GM18517 (cell line): ENCODE results near the gene FCRL5.
"Not testable (repeated sequence)": the region's sequence is repeated elsewhere in the genome, so short reads cannot be mapped to it uniquely, and the experiment has no call there.

Source experiments
- ATAC-seq: cut with Tn5 transposase; IDR thresholded peaks from one replicate; pipeline ENCODE4 v1.9.1; 2021; ENCODE audit warnings: mild to moderate bottlenecking, moderate library complexity; ENCODE audit not compliant: unreplicated experiment

Gene FCRL5

GRCh38 chr1:157490467-157491165, 61.7 kb downstream of the FCRL5 start:
- no peak for ATAC-seq

- no peak for ATAC-seq
Observed at GRCh38 chr1:157488156-157488555, 64.2 kb downstream of the FCRL5 start.

- ATAC-seq = no peak
Observed at GRCh38 chr1:157487504-157487903, 64.8 kb downstream of the FCRL5 start.

- no peak for ATAC-seq
Observed at GRCh38 chr1:157487096-157487495, 65.2 kb downstream of the FCRL5 start.

GRCh38 chr1:157486400-157486799, 65.9 kb downstream of the FCRL5 start:
- ATAC-seq = not testable (repeated sequence)

- no peak for ATAC-seq
Observed at GRCh38 chr1:157485793-157486192, 66.5 kb downstream of the FCRL5 start.

GRCh38 chr1:157484573-157484972, 67.7 kb downstream of the FCRL5 start:
- no peak for ATAC-seq

GRCh38 chr1:157483635-157484034, 68.7 kb downstream of the FCRL5 start:
- ATAC-seq = no peak

- no peak for ATAC-seq
Observed at GRCh38 chr1:157482717-157483116, 69.6 kb downstream of the FCRL5 start.

GRCh38 chr1:157482174-157482573, 70.1 kb downstream of the FCRL5 start:
- no peak for ATAC-seq

- no peak for ATAC-seq
Observed at GRCh38 chr1:157478030-157478429, 74.3 kb downstream of the FCRL5 start.

GRCh38 chr1:157477419-157477818, 74.9 kb downstream of the FCRL5 start:
- ATAC-seq = no peak

- no peak for ATAC-seq
Observed at GRCh38 chr1:157472959-157473358, 79.4 kb downstream of the FCRL5 start.

GRCh38 chr1:157472056-157472701, 80.1 kb downstream of the FCRL5 start:
- ATAC-seq = no peak

- ATAC-seq = no peak
Observed at GRCh38 chr1:157471531-157471930, 80.8 kb downstream of the FCRL5 start.

GRCh38 chr1:157469752-157470675, 82.3 kb downstream of the FCRL5 start:
- ATAC-seq = no peak

GRCh38 chr1:157469300-157469699, 83.0 kb downstream of the FCRL5 start:
- ATAC-seq = no peak

- no peak for ATAC-seq
Observed at GRCh38 chr1:157466011-157466410, 86.3 kb downstream of the FCRL5 start.
